Stimulated activated CD8-positive, alpha-beta memory T cell treated with anti-CD3 and anti-CD28 coated beads, Interleukin-7, amount 100 ng/mL, for 24 hours (primary cell): ENCODE results near the gene PLXNA4.

Source experiments
- DNase-seq: peaks from one replicate; pipeline ENCODE4 v3.0.0-alpha.2; 2020; ENCODE audit warnings: low read depth

The PLXNA4 gene

GRCh38 chr7:132388688-132389087 lies 187.6 kb downstream of the PLXNA4 start:
- no peak for DNase-seq

DNA sequence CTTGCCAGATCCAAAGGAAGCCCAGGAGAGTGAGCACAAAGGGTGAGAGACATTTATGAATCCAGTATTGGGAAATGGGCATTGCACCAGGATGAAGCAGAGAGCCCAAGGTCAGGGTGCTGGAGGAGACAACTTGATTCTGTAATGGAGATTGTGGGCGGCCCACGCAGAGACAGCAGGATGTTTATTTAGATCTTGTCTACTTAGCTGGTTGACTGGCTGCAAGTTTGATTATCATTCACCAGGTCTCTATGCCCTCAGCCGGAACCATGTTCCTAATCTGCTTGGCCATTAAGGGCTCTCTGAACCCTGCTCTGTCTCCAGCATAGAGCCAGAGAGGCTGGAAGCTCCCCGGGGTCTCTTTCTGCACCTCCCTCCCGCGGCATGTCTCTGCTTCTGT lies 188.7 kb downstream of the PLXNA4 start:
- no peak for DNase-seq

DNA sequence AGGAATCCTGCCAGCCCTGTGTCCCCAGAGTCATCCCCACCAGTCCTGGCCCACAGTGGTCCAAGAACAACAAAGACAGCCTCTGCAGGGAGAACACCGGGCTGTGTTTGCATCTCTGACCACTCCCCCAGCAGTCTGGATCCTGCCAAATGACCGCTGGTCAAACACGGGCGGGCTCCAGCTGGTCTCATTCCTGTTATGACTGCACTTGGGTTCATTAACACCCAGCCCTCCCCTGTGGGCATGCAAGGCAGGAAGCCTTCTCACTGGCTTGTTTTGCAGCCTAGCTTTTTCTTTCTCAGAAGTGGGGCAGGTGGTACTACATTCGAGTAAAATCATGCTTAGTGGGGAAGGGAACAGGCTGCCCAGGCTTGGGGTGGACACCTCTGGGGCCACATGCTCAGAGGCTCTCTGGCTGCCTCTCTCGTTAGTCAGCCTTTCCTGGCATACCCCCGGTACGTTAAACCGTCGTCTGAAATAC lies 190.0 kb downstream of the PLXNA4 start:
- DNase-seq, result no peak

- no peak for DNase-seq
These were observed 192.3 kb downstream of the PLXNA4 start for GRCh38 chr7:132383962-132384361.

GRCh38 chr7:132381742-132382472 lies 194.4 kb downstream of the PLXNA4 start:
- no peak for DNase-seq

DNA sequence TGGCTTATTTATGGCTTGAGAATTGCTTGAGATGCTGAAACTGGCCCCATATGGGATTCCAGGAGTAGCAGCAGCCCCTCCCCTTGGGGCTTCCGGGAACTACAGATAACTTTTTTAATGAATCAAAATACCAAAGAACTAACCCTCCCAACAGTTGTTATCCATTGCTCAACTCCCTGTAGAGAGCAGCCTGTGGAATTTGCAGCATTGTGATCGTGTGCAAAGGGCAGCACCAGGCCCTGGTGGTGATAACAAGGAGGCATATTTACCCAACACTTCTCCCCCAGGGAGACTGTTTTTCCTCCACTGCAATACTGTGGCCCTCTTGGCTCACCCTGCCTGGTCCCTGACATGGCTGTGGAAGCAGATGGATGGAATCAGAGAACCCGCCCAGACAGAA lies 196.2 kb downstream of the PLXNA4 start:
- DNase-seq, result no peak

GRCh38 chr7:132379292-132379691 lies 197.0 kb downstream of the PLXNA4 start:
- no peak for DNase-seq

DNA sequence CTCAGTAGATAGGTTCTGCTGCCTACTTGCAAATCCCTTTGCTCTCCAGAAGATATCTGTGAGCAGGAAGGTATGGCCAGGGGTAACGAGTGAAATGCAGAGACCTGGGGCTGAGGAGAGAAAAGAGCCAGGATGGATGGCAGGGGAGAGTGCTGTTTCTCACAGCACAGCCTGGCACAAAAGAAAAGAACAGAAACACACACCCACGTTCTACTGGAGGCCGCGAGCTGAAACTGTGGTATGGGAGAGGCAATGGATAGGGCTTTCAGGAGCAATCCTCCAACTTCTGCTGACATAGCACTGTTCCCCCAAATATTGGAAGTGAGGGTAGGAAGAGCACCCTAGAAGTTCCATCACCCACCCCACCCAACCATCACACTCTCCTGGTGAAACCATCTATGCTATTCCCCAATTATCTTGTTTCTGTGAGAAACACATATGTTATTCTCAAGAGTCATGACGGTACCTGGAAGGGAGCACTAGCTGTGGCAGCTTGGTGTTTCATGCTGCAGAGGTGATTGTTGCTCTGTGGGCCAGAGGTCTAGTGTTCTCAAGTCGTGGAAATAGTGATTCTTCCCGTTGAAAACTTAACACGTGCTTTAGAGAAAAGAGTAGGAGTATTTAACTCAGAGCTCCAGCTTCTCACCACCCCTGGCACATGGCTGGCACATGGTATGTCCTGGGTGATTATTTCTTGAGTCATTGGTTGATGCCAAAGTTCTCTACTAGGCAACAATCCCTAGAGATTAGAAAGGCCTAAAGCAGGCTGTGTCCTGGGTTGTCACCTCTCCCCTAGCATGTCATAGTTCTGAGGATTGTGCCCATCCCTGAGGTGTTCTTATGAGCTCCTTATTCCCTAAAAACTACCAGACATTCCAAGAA lies 198.3 kb downstream of the PLXNA4 start:
- no peak for DNase-seq

DNA sequence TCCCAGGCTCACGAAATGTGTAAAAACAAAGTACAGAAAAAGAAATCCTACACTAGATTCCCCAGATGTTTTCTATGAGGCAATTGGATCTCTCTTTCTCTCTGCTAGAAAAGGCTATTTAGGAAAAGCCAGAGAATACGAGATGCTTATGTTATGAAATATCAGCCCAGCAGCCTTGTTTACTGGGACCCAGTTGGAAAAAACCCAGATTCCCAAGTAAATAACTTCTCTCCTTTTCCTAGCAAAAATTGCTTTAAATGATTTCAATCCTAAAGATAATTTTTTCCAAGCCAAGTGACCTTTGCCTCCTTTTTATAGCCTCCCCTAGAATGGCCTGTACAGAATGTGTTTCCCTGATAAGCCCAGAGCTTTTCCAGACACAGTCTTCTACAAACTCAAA lies 199.3 kb downstream of the PLXNA4 start:
- no peak for DNase-seq

DNA sequence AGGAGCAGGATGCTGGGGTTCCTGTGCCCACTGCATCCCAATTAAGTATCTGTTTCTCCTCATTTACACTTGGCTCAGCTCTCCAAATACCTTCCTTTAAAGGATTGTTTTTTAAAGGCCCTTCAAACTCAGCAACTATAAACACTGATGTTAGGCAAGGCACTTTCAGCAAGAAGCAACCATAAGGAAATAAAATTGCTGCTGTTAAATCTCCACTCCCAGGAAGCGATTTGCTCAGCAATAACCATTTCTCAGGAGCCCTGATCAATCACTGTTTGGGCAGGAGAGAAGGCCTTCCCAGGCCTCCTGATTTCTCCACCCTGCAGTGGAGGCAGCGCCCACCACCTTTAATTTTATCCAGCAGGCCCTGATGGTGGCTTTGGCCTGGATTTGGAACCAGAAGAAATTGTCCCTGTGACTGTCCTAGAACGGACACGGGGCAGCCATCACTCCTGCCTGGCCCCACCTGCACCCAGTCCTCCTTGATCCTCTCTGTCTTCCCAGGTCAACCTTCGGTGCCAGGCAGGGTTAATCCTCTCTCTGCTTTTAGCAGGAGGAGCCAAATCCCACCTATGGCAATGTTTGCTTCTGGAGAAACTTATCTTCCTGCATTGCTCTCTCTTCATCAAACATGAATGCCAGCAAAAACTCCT lies 199.8 kb downstream of the PLXNA4 start:
- no peak for DNase-seq

- DNase-seq, result no peak
These were observed 202.4 kb downstream of the PLXNA4 start for GRCh38 chr7:132373879-132374278.

- DNase-seq, result no peak
These were observed 203.2 kb downstream of the PLXNA4 start for GRCh38 chr7:132373041-132373440.

DNA sequence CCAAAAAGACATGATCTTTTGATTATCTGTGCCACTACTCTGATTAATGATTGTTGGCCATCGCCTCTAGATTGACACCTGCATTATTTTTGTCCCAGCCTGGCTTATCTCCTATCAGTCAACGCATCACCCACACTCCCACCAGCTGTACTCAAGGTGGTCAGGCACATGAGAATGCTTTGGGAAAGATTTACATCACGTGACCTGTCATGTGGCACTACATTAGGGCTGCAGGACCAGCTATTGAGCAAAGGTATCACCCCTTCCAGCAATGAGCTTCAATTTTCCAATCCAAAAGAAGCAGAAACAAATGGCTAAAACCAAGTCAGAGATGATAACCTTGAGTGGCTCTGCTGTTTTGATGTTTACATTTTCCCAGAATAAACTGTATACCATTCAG lies 204.3 kb downstream of the PLXNA4 start:
- DNase-seq, result no peak

DNA sequence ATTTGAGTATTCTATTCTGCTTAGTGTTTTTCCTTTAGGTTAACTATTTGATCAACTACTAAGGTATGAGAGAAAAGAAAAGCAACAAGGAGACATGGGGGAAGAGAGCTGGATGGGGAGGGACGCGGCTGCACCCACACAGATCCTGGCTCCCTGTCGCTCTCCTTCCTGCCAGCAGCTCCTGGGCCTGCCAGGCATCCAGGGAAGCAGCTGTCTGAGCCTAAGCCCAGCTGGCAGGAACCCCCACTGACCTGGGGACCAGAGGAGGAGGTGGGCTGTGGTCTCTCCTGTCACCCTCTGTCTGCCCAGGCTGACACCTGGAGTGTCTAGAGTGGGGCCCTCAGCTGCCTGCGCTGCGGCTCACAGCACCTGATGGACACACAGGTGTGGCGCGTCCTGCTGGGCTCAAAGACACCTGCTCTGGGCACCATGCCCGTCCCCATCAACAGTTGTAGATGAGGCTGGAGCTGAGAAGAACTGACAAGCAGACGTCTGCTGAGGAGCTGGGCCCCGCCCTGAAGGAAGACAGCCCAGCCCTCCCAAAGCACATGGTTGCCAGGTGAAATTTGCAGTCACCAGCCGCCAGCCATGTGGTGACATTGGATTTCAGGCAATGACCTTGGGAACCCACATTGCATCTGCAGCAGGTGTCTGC lies 207.9 kb downstream of the PLXNA4 start:
- DNase-seq, result no peak

DNA sequence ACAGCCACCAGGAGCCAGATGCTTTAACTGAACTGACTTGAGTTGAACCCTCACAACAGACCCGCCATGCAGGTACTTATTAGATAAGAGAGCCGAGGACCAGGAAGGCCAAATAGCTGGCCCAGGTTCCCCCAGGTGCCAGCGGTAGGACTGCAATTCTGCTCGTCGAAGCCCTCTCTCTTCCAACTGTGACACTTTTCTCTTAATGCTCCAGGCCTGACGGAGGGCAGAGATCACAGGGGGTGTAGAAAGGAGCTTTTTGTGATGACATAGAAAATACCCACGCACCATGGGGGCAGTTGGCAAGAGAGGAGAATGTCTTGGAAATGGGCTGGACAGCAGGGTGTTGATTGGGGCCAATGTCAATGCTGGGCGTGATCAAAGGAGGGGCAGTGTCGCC lies 208.5 kb downstream of the PLXNA4 start:
- DNase-seq, result no peak

DNA sequence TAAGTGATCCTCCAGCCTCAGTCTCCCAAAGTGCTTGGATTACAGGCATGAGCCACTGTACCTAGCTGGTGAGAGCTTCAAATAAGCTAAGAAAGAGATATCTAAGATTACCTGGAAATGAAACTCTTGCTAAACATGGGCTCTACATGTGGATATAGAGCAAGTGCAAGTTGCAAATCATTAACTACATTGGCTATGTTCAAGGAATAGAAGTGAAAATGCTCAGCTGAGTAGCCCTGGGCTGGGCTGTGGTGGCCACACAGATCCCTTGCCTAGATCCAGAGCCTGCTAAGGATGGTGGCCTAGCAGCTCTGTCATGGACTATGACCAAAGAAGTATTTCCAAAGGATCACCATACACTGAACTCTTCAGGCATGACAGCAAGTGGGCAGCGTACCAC lies 209.3 kb downstream of the PLXNA4 start:
- DNase-seq, result no peak

DNA sequence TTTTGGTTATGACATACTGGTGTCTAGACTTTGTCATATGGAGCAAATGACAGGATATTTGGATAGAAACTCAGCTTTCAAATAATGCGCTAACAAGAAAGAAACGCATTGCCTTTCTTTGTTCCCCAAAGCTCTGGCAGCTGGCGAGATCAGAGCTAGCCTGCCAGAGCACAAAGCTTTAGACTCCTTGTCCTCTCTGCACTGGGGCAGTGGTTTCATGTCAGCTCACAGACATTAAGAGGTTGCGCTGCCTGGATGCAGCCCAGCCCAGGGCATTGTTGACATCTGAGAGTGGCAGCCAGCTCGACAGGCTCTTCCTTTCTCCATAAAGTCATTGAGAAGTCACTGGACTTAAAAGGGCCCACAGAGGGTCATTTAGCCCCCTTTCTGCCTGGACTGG lies 212.0 kb downstream of the PLXNA4 start:
- DNase-seq, result no peak

DNA sequence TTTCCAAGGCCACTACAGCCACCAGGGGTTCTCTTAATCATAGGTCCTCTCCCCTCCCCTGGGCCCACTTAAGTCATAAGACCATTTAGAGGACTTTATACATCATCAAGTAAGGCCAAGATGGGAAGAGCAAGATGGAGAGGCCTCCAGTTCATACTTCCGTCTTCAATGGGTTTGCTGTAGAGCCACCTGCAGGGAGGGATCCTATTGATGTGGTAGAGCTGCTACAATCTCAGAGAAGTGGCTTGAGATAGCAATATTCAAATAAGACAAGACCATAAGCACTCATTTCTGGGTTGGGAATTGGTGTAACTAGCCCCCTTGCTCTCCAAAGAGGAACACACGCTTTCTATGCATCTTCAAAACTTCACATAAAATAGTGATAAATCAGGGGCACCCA lies 214.2 kb downstream of the PLXNA4 start:
- DNase-seq, result no peak

DNA sequence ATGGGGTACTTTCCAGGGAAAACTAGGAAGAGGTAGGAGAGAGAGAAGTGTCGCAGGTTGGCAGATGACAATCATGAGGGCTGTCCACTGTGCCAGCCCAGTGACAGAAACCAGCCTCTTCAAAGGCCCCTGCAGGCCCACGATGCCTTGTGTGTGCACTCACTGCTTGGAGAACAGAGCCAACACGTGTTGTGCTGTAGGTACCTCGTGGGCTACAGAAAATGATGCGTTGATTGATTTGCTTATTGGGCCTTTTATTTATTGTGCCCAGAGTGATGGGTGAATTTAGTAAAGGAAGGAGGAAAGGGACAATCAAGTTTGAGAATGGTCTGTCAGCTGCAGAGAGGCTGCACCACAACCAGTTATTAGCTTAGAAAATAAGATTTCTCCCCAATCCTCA lies 215.1 kb downstream of the PLXNA4 start:
- no peak for DNase-seq

DNA sequence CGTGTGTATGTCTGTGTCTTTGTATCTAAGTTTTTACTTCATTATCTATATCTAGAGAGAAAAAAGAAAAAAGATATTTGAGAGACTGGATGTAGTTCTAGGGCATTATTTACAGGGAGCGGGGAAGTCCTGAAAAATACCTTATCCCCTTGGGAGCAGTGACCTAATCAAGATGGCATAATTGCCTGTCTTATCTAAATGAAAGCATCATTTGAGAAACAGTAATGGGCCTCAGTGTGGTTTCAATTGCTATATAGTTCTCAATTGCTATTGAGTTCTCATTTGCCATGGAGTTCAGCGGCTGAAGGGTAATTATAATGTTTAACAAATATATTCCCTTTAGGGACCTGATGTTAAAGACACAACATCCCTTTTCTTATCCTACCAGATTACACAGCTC lies 216.5 kb downstream of the PLXNA4 start:
- no peak for DNase-seq

- no peak for DNase-seq
These were observed 221.2 kb downstream of the PLXNA4 start for GRCh38 chr7:132355048-132355447.

GRCh38 chr7:132354527-132354926 lies 221.7 kb downstream of the PLXNA4 start:
- DNase-seq, result no peak
